ENCODE results near the gene MGAT3. TPM values are rescaled to one million over a fixed set of nuclear protein-coding genes. Genes with fewer than 3 reads are reported as not detected.

Gene MGAT3
- polyA plus RNA-seq, 1 donor from 2014 or later, result 29.1 TPM

Other genes with a start within 250 kb of the MGAT3 start
- gene PDGFB, start 212.0 kb upstream of the MGAT3 start, polyA plus RNA-seq, result 0.08 and 0.61 TPM in 2 replicates
- 1,527 and 1,646 TPM in 2 replicates for gene RPL3, start 137.4 kb upstream of the MGAT3 start, polyA plus RNA-seq
- gene SYNGR1, start 107.0 kb upstream of the MGAT3 start, polyA plus RNA-seq, result 68.4 and 85.4 TPM in 2 replicates
- 25.3 and 26.5 TPM in 2 replicates for gene TAB1, start 57.2 kb upstream of the MGAT3 start, polyA plus RNA-seq
- gene MIEF1, start 45.3 kb downstream of the MGAT3 start, polyA plus RNA-seq, result 15.3 and 19.8 TPM in 2 replicates
- gene ATF4, start 63.5 kb downstream of the MGAT3 start, polyA plus RNA-seq, result 394 and 399 TPM in 2 replicates
- gene RPS19BP1, start 75.7 kb downstream of the MGAT3 start, polyA plus RNA-seq, result 154 and 164 TPM in 2 replicates
- gene CACNA1I, start 113.7 kb downstream of the MGAT3 start, polyA plus RNA-seq, result 1.9 and 2.6 TPM in 2 replicates

All from neural cell (in vitro differentiated cells).